ENCODE measurements around the gene AGAP1.

The AGAP1 gene

DNA sequence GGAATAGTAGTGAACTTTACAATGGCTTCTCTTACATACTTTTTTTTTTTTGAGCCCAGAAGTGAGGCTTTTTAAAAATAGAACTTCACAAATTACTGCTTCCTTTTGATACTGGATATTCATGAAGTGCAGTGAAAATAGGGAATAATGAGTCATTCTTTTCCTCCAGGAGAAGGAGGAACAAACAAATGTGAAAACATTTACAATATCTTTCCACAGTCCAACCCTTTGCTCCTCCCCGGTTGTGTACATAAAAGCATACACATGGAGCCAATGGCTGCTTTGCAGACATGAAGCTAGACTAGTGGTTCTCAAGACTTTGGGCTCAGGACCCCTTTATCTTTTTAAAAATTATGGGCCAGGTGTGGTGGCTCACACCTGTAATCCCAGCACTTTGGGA is 407.4 kb downstream of the AGAP1 start:
- CTCF ChIA-PET = no interaction called here
- POLR2A ChIA-PET = no interaction called here
- DNase-seq (ENCODE audit: extremely low spot score) = no peak
- TF ChIP-seq, protein P1, sequence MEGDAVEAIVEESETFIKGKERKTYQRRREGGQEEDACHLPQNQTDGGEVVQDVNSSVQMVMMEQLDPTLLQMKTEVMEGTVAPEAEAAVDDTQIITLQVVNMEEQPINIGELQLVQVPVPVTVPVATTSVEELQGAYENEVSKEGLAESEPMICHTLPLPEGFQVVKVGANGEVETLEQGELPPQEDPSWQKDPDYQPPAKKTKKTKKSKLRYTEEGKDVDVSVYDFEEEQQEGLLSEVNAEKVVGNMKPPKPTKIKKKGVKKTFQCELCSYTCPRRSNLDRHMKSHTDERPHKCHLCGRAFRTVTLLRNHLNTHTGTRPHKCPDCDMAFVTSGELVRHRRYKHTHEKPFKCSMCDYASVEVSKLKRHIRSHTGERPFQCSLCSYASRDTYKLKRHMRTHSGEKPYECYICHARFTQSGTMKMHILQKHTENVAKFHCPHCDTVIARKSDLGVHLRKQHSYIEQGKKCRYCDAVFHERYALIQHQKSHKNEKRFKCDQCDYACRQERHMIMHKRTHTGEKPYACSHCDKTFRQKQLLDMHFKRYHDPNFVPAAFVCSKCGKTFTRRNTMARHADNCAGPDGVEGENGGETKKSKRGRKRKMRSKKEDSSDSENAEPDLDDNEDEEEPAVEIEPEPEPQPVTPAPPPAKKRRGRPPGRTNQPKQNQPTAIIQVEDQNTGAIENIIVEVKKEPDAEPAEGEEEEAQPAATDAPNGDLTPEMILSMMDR (IDR thresholded peaks at IDR 0.05; ENCODE audit: control extremely low read depth, extremely low read depth, low read depth, missing control alignments) = no peak

DNA sequence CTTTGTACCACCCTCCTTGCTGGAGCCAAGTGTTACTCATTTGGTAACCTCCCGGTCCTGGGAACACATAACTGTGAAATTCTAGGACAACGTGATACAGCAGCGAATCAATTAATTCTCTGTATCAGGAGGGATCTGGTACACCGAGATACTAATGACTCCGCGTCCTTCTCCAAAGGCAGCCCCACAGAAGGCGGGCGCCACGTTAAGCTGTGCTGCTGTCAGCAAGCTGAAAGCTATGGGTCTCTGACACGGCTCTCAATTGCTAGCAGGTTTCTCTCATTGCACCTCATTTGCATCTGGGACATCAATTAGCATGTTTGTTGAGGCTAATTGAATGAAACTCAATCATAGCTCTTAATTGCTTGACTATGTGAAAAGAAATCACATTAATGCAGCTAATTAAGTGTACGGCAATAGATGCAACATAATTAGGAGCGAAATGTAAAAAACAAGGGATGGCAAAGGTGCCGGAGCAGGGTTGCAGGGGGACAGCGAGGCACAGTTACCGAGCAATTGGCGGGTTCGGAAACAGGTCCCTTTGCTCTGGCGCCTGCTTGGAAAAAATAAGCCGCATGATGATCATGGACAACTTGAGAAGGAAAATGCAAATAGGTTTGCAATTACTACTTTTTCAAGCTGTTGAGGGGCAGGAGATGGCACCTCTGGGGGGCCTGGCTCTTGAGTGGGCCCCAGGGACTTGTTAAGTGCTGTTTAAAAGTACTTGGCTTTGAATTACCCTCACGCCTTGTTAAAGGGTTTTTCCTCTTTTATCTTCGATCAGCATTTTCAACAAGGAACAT is 410.1 kb downstream of the AGAP1 start:
- CTCF ChIA-PET = interaction anchor here (0.8 kb wide), 1 partner anchor 10 kb away, joined by 3 read pairs; no protein-coding TSS in a partner anchor
- TF ChIP-seq, protein P1 (IDR thresholded peaks at IDR 0.05; ENCODE audit: control extremely low read depth, extremely low read depth, low read depth, missing control alignments) = no peak
- POLR2A ChIA-PET = no interaction called here
- no peak for DNase-seq (ENCODE audit: extremely low spot score)

DNA sequence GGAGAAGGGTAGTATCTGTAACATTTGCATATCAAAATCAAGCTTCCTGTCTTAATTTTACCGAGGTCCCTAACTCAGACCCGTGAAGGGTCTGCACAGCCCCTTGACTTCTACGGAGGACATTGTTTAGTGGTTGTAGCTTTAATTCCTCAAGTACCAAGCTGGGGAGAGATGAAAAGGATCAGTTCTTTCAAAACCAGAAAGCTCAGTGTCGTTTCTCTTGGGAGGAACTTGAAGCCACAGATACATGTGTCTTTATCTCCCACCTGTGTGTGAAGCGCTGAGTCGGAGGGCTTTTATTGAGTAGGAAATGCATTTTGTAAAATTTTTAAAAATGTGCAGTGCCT is 410.7 kb downstream of the AGAP1 start:
- ChIA-PET POLR2A (no interaction called here), CTCF (interaction anchor here (0.8 kb wide), 1 partner anchor 9 kb away, joined by 3 read pairs; no protein-coding TSS in a partner anchor)
- DNase-seq (ENCODE audit: extremely low spot score) = no peak
- TF ChIP-seq, protein P1 (IDR thresholded peaks at IDR 0.05; ENCODE audit: control extremely low read depth, extremely low read depth, low read depth, missing control alignments) = no peak

DNA sequence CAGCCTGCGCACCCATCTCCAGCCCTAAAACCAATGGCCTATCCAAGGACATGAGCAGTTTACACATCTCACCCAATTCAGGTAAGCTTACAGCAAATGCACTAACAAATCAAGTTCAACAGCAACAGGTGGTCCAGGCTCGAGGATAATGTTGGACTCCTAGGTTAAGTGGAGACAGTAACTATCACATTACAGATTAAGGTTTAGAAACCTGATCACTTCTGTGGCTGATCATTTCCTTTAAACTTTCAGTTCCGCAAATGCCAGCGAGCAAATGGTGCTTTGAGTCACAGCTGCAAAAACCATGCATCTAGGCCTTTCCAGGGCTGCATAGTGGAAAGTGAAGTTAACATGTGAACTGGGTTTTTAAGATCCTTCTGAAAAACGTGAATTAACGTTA is 415.0 kb downstream of the AGAP1 start:
- TF ChIP-seq, protein P1 (IDR thresholded peaks at IDR 0.05; ENCODE audit: control extremely low read depth, extremely low read depth, low read depth, missing control alignments) = no peak
- CTCF ChIA-PET = no interaction called here
- POLR2A ChIA-PET = no interaction called here
- peak; percentile 65 for DNase-seq (ENCODE audit: extremely low spot score)

DNA sequence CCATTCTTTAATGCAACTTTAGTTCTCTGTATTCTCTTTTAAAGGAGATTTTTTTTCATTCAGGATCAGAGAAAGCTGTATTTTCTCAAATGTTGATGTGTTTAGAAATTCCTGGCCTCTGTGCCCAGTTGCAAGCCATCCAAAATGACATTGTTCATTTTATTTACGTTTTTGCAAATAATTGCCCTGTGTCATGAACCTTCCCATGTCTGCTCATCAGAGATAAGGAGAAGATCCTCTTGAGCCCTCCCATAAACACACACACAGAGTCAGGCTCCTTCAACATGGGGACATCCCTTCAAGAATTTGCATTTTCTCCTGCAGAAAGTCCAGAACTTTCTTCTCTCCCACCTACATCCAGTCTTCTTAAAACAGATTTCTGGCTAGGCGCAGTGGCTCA is 415.5 kb downstream of the AGAP1 start:
- TF ChIP-seq, protein P1 (IDR thresholded peaks at IDR 0.05; ENCODE audit: control extremely low read depth, extremely low read depth, low read depth, missing control alignments) = no peak
- ChIA-PET POLR2A (no interaction called here), CTCF (no interaction called here)
- no peak for DNase-seq (ENCODE audit: extremely low spot score)

DNA sequence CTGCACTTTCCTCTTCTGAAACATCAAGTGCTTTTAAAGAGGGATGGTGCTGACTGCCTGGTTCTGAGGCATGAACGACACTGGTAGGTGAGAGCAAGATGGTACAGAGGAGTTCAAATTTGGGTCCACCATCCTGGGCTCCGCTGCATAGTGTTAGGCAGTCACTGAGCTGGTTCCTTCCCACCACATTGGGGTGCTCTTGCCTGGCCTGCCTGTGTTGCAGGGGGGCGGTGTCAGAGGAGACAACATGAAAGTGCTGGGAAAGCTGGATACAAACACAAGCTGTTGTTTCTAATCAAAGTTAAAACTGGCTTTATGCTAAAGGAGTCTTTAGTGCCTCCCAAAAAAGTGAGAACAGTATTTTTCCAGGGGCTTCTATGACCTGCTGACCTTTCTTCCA is 416.2 kb downstream of the AGAP1 start:
- TF ChIP-seq, protein P1 (IDR thresholded peaks at IDR 0.05; ENCODE audit: control extremely low read depth, extremely low read depth, low read depth, missing control alignments) = no peak
- ChIA-PET CTCF (no interaction called here), POLR2A (no interaction called here)
- no peak for DNase-seq (ENCODE audit: extremely low spot score)

Data from GM10248 (cell line).